ENCODE measurements around the gene AUH.

The AUH gene

DNA sequence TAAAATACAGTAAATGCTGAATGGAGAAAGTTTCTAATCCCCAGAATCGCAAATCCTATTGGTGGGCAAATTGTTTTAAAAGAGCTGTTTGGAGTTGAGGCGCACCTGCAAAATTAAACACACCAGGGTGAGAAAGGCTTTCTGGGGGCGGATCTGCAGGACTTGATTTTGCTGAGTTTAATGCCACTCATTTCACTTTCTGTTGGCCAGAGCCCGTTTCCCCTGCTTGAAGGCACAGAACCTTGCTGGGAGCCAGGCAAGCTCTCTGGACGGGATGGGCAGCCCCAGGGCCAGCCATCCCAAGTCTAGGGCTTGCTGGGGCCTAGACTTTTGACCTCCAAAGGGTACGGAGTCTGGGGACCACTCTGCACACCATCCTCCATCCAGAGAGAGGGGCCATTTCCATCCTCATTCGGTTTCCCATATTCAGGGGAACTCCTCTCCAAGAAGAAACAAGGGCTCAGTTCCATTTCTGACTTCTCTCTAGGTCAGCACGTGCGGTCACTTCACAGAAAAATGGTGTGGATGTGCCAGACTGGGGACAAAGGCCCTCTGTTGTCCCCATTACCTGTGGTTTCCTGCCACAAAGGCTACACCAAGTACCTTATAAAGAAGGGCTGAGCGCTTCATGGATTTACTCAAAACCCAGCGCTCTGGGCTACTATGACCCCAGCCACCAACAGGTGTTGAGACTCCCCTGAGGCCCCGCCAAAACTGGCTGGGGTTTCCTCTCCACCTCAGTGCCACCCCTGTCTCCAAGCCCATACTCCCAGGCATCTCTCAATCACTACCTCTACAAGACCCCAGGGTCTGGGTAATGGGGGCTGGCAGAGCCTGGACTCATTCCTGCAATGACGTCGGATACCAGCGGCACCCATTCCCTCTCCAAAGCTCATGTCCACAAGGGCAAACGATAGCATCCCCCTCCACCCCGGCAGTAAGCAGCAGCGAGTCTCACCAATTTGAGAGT, 170.0 kb downstream of the AUH start:
- no peak for TF ChIP-seq ZFX (IDR thresholded peaks at IDR 0.05; ENCODE audit: borderline replicate concordance)
- TF ChIP-seq, protein P1, sequence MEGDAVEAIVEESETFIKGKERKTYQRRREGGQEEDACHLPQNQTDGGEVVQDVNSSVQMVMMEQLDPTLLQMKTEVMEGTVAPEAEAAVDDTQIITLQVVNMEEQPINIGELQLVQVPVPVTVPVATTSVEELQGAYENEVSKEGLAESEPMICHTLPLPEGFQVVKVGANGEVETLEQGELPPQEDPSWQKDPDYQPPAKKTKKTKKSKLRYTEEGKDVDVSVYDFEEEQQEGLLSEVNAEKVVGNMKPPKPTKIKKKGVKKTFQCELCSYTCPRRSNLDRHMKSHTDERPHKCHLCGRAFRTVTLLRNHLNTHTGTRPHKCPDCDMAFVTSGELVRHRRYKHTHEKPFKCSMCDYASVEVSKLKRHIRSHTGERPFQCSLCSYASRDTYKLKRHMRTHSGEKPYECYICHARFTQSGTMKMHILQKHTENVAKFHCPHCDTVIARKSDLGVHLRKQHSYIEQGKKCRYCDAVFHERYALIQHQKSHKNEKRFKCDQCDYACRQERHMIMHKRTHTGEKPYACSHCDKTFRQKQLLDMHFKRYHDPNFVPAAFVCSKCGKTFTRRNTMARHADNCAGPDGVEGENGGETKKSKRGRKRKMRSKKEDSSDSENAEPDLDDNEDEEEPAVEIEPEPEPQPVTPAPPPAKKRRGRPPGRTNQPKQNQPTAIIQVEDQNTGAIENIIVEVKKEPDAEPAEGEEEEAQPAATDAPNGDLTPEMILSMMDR (IDR thresholded peaks at IDR 0.05), result no peak
- H3K27ac ChIP-seq, result no peak overlapping the region

DNA sequence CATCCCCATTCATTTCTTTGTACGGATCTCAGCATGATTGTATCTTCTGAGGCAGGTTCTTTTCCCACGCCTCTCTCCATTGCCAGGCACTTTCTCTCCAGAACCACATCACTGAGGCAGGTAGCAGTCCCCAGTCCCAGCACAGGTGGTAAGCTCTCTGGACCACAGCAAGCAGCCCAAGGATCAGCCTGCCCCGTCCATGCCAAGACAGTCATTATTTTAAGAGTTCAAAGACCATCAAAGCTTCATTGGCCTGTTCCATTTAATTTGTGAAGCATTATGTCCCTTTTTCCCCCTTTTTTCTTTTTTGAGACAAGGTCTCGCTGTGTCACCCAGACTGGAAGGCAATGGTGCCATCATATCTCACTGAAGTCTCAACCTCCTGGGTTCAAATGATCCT, 171.7 kb downstream of the AUH start:
- TF ChIP-seq ZFX (IDR thresholded peaks at IDR 0.05; ENCODE audit: borderline replicate concordance), result no peak
- TF ChIP-seq, protein P1 (IDR thresholded peaks at IDR 0.05), result no peak
- H3K27ac ChIP-seq, result no peak overlapping the region

DNA sequence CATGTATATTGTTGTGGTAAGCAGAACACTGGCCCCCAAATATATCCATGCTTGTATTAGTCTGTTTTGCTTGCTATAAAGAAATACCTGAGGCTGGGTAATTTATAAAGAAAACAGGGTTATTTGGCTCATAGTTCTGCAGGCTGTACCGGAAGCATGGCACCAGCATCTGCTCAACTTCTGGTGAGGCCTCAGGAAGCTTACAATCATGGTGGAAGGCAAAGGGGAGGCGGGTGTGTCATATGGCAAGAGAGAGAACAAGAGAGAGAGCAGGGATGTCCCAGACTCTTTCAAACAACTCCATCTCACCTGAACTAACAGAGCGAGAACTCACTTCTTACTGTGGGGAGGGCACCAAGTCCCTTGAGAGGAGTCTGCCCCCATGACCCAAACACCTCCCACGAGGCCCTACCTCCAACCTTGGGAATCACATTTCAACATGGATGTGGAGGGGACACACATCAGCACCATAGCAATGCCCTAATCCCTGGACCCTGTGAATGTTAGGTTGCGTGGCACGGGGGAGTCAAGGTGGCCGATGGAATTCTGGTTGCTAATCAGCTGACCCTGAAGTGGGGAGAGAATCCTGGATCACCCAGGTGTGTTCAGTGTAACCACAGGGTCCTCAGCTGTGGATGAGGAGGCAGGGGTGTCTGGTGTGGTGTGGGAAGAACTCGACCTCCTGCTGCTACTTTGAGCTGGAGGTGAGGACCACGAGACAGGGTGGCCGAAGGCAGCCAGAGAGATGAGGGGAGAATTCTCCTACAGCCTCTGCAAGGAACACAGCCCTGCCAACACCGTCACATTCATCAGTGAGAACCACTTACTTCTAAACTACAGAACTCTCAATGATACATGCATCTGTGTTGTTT, 172.8 kb downstream of the AUH start:
- no peak for TF ChIP-seq ZFX (IDR thresholded peaks at IDR 0.05; ENCODE audit: borderline replicate concordance)
- TF ChIP-seq, protein P1 (IDR thresholded peaks at IDR 0.05), result no peak
- no peak overlapping the region for H3K27ac ChIP-seq

DNA sequence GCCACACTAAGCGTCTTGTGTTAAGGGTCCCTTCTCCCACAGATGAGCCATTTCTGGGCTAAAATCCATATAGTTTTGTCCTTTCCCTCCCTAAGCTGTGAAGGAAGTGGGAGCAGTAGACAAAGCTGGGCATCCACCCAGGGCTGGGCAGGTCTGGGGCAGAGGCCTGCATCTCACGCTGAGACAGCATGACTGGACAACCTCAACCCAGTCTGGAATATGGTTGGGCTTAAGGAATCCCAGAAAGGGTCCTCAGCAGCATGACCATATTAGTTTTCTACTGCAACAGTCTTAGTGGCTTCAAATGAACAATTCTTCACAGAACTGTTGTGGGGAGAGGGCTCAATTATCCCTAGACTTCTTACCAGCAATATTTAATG, 173.8 kb downstream of the AUH start:
- TF ChIP-seq ZFX (IDR thresholded peaks at IDR 0.05; ENCODE audit: borderline replicate concordance), result no peak
- TF ChIP-seq, protein P1 (IDR thresholded peaks at IDR 0.05), result no peak
- H3K27ac ChIP-seq, result no peak overlapping the region

DNA sequence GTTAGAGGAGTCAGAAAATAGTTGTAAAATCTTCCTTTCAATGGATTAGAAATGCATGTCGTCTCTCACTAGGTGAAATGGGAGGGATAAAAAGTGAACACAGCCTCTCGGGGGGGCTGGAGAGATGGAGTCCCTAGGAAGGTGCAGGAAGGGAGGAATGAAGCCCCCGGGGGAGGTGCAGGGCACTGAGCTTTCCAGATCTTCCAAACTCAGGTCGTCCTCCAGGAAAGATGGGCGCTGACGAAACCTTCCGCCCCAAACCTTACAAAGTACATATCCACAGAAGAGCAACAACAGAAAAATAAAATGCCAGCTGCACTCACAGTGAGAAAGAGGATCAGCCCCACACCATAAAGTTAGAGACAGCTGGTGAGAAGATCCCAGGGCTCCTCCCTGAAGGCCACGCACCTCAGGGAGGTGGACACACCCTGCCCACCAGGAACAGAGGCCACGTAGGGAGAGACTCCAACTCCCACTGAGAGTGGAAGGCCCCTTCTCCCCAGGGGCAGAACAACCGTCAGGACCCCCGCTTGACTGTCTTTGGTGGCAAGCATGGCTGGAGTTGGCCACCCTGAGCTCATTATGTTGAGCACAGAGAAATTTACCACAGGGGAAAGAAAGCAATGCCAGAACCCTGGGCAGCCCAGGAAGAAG, 174.3 kb downstream of the AUH start:
- TF ChIP-seq ZFX (IDR thresholded peaks at IDR 0.05; ENCODE audit: borderline replicate concordance), result no peak
- TF ChIP-seq, protein P1 (IDR thresholded peaks at IDR 0.05), result no peak
- no peak overlapping the region for H3K27ac ChIP-seq

DNA sequence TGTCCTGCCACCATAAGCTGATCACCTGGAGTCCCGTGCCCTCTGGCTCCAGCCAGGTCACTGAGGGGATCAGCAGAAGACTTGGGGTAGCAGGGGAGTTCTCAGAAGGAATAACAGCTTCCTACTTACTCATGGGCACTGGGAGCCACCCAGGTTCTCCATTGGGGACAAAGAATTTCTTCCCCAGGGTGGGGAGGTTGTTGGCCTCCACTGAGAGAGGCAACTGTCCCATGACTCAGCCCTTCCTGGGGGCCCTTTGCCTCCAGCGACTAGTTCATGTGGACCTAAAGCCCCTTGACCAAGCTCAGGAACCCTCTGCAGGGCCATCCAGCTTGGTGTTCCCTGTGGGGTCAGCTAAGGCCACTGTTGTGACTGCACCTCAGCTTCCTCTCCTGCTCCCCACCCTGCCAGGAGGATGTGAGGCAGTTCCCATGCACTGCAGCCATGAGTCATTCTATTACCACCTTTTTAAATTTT, 175.0 kb downstream of the AUH start:
- H3K27ac ChIP-seq, result no peak overlapping the region

More for the DNA sequence above, 175.0 kb downstream of the AUH start:
- TF ChIP-seq, protein P1 (IDR thresholded peaks at IDR 0.05), result no peak
- no peak for TF ChIP-seq ZFX (IDR thresholded peaks at IDR 0.05; ENCODE audit: borderline replicate concordance)

Measured in 22Rv1 (cell line).